Neural progenitor cell (in vitro differentiated cells): ENCODE results near the gene HOXC9.
A peak's percentile ranks its signal among the peaks of the same experiment; 100 is the strongest.

ENCODE experiments used
- EZH2 ChIP-seq: fragments of 200-600 bp; sonication (generic); IDR thresholded peaks from 2 replicates; pipeline ENCODE4 v1.6.1; 2017; ENCODE audit warnings: antibody characterized with exemption, mild to moderate bottlenecking, moderate library complexity
- TF ChIP-seq, protein P1 (sequence below): fragments of 200-600 bp; sonication (generic); IDR thresholded peaks from 2 replicates; pipeline ENCODE4 v1.5.1; 2017; ENCODE audit warnings: antibody characterized with exemption, mild to moderate bottlenecking

- TF ChIP-seq, protein P1, sequence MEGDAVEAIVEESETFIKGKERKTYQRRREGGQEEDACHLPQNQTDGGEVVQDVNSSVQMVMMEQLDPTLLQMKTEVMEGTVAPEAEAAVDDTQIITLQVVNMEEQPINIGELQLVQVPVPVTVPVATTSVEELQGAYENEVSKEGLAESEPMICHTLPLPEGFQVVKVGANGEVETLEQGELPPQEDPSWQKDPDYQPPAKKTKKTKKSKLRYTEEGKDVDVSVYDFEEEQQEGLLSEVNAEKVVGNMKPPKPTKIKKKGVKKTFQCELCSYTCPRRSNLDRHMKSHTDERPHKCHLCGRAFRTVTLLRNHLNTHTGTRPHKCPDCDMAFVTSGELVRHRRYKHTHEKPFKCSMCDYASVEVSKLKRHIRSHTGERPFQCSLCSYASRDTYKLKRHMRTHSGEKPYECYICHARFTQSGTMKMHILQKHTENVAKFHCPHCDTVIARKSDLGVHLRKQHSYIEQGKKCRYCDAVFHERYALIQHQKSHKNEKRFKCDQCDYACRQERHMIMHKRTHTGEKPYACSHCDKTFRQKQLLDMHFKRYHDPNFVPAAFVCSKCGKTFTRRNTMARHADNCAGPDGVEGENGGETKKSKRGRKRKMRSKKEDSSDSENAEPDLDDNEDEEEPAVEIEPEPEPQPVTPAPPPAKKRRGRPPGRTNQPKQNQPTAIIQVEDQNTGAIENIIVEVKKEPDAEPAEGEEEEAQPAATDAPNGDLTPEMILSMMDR = peak; percentile 45
- TF ChIP-seq EZH2 = peak; percentile 93
Observed at GRCh38 chr12:54021432-54022013, 21.6 kb downstream of the HOXC9 start.
